GM18505 (cell line): ENCODE measurements around the gene TMEM181.

Experiments
- ATAC-seq: cut with Tn5 transposase; IDR thresholded peaks from one replicate; pipeline ENCODE4 v1.9.1; 2021; ENCODE audit not compliant: unreplicated experiment
- POLR2A ChIP-seq: IDR thresholded peaks from 4 replicates; pipeline ENCODE4 v1.6.1; 2011; ENCODE audit warnings: borderline replicate concordance; ENCODE audit not compliant: insufficient read depth, insufficient read length; ENCODE audit errors: extremely low read depth

The TMEM181 gene

GRCh38 chr6:158620963-158621693 lies 61.2 kb downstream of the TMEM181 start:
- no peak for TF ChIP-seq POLR2A
- no peak for ATAC-seq

- no peak for TF ChIP-seq POLR2A
- no peak for ATAC-seq
Measured at GRCh38 chr6:158621694-158622544, 62.0 kb downstream of the TMEM181 start.

- no peak for TF ChIP-seq POLR2A
- no peak for ATAC-seq
Measured at GRCh38 chr6:158622545-158623190, 62.8 kb downstream of the TMEM181 start.

GRCh38 chr6:158624684-158625682 lies 65.1 kb downstream of the TMEM181 start:
- ATAC-seq: no peak
- no peak for TF ChIP-seq POLR2A

- no peak for ATAC-seq
Measured at GRCh38 chr6:158625881-158626305, 66.0 kb downstream of the TMEM181 start.

GRCh38 chr6:158626360-158627167 lies 66.7 kb downstream of the TMEM181 start:
- no peak for TF ChIP-seq POLR2A
- ATAC-seq: no peak

More at GRCh38 chr6:158625881-158626305, 66.0 kb downstream of the TMEM181 start:
- no peak for TF ChIP-seq POLR2A

- no peak for TF ChIP-seq POLR2A
- no peak for ATAC-seq
Measured at GRCh38 chr6:158627168-158627939, 67.5 kb downstream of the TMEM181 start.

- TF ChIP-seq POLR2A: no peak
- ATAC-seq: no peak
Measured at GRCh38 chr6:158627940-158628211, 68.0 kb downstream of the TMEM181 start.

- no peak for TF ChIP-seq POLR2A
- ATAC-seq: no peak
Measured at GRCh38 chr6:158628542-158628941, 68.7 kb downstream of the TMEM181 start.

GRCh38 chr6:158629367-158630221 lies 69.7 kb downstream of the TMEM181 start:
- no peak for TF ChIP-seq POLR2A
- no peak for ATAC-seq
